HG02610 (cell line): ENCODE results near the gene ETV6.
A peak's percentile ranks its signal among the peaks of the same experiment; 100 is the strongest.

ENCODE experiments used
- ATAC-seq: cut with Tn5 transposase; IDR thresholded peaks from one replicate; pipeline ENCODE4 v1.9.1; 2021; ENCODE audit warnings: mild to moderate bottlenecking, moderate library complexity; ENCODE audit not compliant: unreplicated experiment

Gene ETV6

DNA sequence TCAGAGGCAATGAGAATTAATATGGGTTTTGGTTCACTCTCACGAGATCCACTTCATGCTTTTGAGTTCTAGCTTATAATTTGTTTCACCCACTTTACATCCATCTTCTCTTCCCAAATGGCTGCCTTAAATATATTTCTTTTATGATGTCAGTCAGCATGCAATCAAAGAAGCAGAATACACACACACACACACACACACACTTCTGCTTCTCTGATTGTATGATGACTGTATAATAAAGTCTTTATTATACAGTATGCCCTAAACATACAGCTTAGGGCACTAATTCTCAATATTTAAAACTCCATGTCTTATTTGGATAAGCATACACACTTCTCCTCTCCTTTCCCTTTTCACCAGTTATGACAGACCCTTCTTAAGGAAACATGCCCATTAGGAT, 6.7 kb upstream of the ETV6 start:
- ATAC-seq = no peak

DNA sequence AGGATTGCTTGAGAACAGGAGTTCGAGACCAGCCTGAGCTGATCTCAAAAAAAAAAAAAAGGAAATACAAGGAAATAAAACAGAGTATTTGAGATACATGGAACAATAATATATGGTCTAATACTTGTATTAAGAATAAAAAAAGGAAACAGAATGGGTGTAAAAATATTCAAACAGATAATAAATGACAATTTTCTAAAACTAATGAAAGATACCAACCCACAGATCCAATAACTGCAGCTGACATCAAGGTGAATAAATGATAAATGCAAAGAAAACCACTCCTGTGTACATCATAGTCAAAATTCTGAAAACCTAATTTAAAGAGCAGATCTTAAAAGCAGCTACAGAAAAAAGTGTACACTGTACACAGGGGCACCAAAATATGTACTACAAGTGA, 4.1 kb upstream of the ETV6 start:
- no peak for ATAC-seq

DNA sequence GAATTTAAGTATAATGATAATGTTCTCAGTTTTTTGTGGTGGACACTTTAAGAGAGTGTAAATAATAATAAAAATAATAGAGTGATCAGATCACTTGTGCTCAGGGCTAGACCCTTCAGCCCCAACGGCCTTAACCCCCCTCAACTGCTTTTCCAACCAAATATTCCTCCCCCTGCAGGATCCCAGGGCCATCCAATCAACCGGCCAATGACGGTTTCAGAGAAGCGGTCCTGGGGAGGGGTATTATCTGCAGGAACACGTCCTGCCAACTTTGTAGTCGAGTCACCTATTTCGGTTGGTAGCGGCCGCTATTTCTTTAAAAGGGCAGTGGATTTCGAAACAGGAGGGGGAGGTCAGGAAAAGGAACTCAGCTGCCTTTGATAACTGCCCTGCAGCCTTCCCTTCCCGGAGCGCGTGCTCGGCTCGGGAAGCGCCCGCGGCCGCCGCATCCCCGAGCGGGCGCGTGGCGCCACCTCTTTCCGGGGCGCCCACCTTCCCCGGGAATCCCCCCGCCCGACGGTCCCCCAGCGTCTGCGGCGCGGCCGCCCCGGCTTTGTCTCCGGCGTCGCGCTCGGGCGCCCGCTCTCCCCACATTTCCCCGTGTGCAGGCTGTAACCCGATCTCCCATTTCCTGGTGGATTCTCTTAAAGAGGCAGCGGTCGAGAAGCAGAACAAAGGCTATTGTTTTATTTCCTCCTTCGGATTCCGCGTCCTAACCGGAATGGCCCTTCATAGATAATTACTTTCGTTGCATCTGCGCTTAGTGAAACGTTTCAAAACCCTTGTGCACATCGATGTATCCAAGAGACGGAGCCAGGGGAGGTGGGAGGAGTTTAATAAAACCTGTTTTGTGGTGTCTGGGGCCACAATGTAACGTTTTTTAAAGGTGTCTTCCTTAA, 711 bp upstream of the ETV6 start:
- peak; percentile 40 for ATAC-seq

GRCh38 chr12:11650286-11651281, 1.1 kb downstream of the ETV6 start:
- ATAC-seq = no peak

DNA sequence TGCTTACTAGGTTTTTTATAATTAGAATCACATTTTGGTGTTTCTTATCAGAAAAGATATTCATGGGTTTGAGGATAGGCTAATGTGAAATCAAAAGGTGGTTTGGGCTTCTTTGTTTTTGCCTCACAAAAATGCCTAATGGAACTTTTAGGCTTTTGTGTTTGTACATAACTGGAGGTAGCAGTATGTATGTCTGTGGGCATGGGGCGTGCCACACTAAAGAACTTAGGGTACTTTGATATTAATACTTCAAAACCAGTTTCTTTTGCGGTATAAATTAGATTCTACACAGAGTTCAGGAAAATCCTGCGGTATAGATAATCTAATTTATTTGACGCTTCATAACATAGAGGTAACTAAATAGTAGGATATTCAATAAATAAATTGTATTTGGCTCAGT, 1.9 kb downstream of the ETV6 start:
- no peak for ATAC-seq

DNA sequence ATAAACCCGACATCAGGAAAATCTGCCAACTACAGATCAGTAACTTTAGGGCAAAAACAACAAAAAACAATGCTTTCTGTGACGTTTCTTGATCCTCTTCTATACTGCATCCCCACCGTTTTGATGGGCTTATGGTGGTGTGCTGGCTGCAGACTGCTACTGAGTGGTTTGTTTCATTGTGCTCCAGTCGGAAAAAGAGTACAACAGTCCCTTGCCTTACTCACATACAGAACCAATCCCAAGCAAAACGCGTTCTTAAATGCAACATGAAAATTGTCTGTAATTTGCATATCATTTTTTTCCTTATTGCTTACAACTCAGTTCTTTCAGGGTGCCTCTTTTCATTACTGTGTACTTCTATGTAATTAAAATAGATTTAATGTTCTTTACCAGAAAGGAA, 2.3 kb downstream of the ETV6 start:
- no peak for ATAC-seq

DNA sequence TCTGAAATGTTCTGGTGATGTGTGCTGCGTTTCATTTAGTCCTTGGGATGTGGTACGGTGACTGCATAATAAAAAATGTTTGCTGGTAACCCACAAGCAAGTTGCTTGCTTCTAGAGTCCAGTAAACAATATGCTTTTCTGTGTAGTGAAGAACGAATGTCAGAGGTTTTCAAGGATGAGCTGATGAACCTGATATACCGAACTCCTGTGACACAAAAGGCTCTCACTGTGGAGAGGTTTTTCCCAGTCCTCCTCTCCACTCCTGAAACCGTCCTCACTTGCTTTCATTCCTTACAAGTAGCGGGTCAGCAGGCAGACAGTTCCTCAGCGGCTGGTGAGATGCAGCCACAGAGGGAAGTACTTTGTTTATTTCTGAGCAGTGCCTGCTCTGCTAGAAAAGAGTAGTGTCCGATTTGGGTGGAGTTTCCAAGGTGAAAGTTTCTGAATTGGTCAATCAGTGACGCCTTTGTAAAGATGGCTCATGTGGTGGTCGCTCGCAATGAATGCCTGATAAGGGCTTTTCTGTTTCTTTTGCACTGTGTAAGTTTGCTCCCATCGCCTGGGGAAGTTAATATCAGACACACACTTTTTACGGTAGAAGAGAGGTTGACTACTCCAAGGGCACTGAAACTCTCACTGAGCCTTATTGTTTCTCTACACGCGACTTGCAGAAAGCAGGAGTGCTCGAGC, 3.0 kb downstream of the ETV6 start:
- ATAC-seq = peak; percentile 31

DNA sequence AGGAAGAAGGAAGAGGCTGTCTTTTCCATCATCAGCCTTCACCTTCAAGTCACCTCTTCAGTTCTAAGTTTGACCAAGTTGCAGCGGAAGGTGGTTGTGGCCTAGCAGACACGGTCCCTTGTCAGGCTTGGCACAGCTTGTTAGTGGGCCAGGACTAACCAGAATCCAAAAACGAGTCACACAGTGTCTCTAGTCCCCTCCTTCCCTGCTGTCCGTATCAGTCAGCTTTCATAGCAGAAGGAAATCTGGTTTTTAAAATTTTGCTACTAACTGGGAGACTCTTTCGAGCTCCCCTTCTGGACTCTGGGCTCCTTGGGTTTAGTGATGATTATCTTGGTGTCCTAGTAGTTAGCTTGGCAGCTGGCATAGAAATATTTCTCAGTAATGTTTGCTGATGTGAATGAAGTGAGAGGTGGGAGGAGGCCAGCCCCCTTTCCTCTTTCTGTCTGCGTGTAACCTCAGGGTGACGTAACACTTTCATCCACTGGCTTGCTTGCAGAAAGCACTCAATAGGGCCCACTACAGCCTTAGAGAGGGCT, 3.8 kb downstream of the ETV6 start:
- peak; percentile 31 for ATAC-seq

GRCh38 chr12:11654338-11654737, 4.9 kb downstream of the ETV6 start:
- ATAC-seq = no peak

DNA sequence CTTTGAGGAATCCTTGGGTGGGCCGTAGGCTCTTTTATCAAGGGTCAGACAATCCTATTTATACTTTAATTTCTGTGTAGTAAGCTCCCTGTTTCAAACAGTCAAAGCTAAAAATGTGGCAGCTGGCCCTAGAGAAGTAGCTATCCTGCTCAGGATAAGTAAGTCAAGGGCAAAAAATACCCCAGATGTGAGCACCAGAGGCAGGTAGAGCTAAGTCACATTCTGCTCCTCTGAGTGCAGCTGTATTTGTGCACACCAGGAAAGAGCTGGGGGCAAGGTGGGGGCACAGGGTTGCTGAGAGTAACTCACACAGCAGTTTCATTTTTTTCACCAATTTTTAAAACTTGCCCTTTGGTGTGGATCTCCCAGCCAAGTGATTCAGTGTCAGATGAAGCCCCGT, 5.3 kb downstream of the ETV6 start:
- ATAC-seq = no peak

DNA sequence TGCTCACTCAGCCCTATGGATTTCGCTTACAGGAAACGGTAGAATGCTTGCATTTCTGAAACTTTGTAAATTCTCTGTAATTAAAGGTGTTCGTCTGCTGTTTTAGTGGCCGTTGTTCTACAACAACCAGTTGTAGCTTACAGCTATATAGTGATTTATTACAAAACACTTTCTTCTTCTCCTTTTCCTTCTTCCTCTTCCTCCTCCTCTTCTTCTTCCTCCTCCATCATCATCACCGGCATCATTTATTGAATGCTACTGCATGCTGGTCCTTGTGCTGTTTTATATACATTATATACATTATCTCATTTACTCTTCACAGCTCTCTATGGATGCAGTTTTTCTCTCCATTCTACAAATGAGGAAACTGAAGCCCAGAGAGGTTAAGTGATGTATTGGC, 6.4 kb downstream of the ETV6 start:
- no peak for ATAC-seq

DNA sequence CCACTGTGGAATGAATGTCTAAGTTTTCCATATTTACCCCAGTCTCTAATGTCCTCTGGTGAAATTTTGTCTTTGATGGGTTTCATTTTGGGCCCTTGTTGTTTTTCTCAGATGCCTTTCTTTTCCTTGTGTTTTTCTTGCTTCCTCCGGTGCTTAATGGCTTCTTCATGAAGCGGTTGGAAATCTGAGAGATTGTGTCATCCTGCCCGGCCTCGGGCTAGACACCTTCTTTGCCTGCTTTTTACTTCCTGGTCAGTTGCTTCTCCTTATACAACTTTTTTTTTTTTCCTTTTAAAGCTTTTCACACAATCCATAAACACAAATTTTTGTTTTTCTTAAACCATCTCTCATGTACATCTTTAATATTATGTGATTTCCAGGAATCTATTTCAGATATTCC, 7.1 kb downstream of the ETV6 start:
- ATAC-seq = no peak

- no peak for ATAC-seq
These were observed 8.0 kb downstream of the ETV6 start for GRCh38 chr12:11657511-11657910.

DNA sequence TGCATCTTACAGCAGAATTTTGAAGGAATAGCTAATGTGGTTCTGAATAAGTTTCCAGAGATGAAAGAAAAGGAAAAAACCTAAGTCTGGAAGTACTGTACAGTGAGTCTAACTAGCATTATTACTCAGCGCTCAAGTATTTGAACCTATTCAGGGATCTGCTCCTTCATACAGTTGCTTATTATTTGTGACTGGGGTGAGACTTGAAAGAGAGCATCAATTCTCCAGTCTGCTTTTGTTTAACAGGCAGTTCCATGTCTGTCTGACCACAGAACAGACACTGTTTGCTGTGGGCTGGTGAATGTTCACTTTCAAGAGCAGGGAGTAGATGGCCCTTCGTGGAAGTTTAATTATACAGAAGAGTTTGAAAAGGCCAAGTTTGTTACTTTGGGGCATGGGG, 9.3 kb downstream of the ETV6 start:
- ATAC-seq = no peak

GRCh38 chr12:11660624-11661023, 11.2 kb downstream of the ETV6 start:
- no peak for ATAC-seq

DNA sequence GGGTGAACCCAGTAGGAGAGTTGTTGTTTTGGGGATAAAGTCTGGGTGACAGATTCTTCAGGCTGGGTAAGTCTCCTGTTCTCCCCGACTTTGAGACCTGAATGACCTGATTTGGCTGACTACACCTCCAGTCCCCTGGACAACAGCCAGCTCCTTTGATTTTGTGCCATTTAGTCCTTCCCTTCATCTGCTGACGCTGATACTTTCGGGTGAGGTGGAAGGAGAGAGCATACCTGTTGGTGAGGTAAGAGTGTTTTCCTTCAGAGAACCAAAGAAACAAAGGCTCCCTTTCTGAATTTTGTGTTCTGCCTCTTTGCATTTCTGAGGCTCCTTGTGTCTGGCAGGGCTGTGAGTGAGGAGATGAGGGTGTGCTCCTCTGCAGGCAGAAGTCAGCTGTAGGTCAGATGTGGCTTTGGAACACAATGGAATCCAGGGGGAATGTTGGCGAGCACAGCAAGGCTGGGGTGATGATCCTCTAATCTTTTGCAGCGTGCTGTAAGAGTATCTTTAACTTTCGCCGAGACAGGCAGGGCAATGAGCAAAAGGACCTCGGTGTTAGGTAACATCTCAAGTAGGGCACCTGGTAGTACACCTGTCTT, 12.1 kb downstream of the ETV6 start:
- ATAC-seq = no peak

DNA sequence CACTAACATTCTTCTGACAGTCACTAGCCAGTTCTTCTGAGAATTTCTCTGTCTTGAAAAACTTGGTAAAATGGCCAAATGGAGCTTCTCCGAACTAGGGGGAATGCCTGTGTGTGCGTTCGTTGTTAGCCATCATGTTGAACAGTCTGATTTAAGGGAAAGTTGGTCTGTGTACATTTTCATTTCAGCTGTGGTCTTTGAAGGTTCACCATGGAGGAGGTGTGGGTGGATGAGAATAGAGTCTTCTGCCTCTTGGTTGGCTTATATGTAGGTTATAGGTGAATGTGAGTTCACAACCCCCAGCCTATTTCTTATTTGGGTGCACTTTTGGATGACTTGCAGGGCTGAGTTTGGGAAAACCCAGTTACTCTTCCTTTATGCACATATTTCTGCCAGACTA, 12.9 kb downstream of the ETV6 start:
- no peak for ATAC-seq

DNA sequence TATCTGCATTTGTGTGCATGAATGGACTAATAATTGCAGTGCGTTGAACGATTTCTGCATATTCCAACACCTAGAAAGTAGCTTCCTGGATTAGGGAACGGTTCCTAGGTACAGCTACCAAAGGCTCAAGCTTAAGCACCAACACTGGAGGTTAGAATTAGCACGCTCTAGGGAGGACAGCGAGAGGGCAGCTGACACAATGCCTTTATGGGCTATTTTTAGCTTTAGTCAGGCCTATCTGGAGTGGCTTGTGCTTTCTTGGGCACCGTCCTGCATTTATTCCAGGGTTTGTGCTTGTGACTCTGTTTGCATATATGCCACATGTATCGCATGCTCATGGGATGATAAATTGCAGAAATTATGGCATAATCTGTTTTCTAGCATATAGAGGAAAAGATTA, 13.7 kb downstream of the ETV6 start:
- no peak for ATAC-seq

DNA sequence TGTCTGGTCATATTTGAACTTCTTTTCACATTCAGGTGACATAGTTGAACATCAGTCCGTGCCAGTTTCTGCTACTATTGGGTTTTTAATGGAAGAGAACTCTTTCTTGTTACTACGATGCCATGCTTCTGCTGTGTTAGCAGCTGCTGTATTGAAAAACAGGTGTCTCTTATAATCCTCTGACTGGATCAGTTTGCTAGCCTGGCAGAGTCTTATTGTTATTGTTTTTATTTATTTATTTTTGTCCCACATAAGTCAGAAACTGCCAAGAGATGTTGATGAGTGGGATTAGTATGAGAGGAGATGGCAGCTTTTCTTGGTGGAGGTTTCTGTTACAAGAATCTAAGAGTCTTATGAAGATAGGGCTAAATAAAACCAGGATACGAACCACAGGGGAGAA, 14.6 kb downstream of the ETV6 start:
- ATAC-seq = no peak
